ENCODE data around the gene SDS. TPM values are rescaled to one million over a fixed set of nuclear protein-coding genes. Genes with fewer than 3 reads are reported as not detected.

SDS gene
- total and polyA plus RNA-seq, 2 donors (not counting 3 experiments of a cell fraction or from before 2014, with no cell fraction given), result not detected

- DNase-seq (ENCODE audit: low read depth, low spot score) (no peak), FAIRE-seq (no peak)
- ChIA-PET CTCF (interaction anchor here (0.6 to 0.9 kb wide), 2 partner anchors 24 to 463 kb away, joined by 3 read pairs; no protein-coding TSS in a partner anchor), POLR2A (no interaction called here)
- Histone ChIP-seq H3K79me2 (ENCODE audit: control insufficient read depth, insufficient read depth, low read length) (no peaks in the 10 kb centered on the region), H3K9me1 (replicated peaks; ENCODE audit: control insufficient read depth, extremely low read depth, insufficient read depth, low read length) (no peaks in the 10 kb centered on the region), H3K9me3 (replicated peaks; ENCODE audit: control insufficient read depth, insufficient read depth, low read length) (no peaks in the 10 kb centered on the region), H4K20me1 (replicated peaks; ENCODE audit: control insufficient read depth, extremely low read depth, insufficient read depth, low read length) (no peaks in the 10 kb centered on the region), H3K36me3 (ENCODE audit: control insufficient read depth in 2 of 2, extremely low read depth in 1 of 2, insufficient read depth in 2 of 2, low read length in 2 of 2) (no peaks in the 10 kb centered on the region), H3K9ac (replicated peaks; ENCODE audit: extremely low read depth, insufficient read depth, low read length) (no peak overlapping the region), H3K4me3 (replicated peaks in 1 of 3; ENCODE audit: insufficient read depth in 1 of 3, low read depth in 1 of 3, low read length in 3 of 3) (no peak overlapping the region), H3K4me2 (ENCODE audit: insufficient read depth, low read length) (no peak overlapping the region), H3K4me1 (ENCODE audit: control insufficient read depth, extremely low read depth, insufficient read depth, low read length) (no peaks in the 10 kb centered on the region), H3K27ac (ENCODE audit: insufficient read depth, low read depth, low read length) (no peak overlapping the region), H3K27me3 (ENCODE audit: control insufficient read depth in 2 of 2, insufficient read depth in 2 of 2, low read length in 2 of 2) (peaks cover 0 to 4% of the 10 kb centered on the region in 2 experiments), H2AFZ (ENCODE audit: low read depth, low read length) (no peak overlapping the region)
- dilution Hi-C loops (cut with MboI; ENCODE audit: extremely low pct_ligation_motif_present, low sequenced_read_pairs), result no loop called here
- BruUV-seq (replicated peaks), result no TSS peak
- intact Hi-C loops (cut with micrococcal nuclease), result no loop called here
- TF ChIP-seq GATA2 (IDR thresholded peaks at IDR 0.05; ENCODE audit: insufficient read depth, insufficient read length, low read depth, low read length) (no peak), MYC (IDR thresholded peaks at IDR 0.05; ENCODE audit: low read depth, low read length) (no peak), EZH2 (IDR thresholded peaks at IDR 0.05; ENCODE audit: borderline replicate concordance, low read depth, low read length, severe bottlenecking) (no peak), POLR2AphosphoS5 (IDR thresholded peaks at IDR 0.05; ENCODE audit: insufficient read depth, low read depth, low read length) (no peak), POLR2A (IDR thresholded peaks at IDR 0.05; ENCODE audit: low read depth, low read length) (no peak), FOS (IDR thresholded peaks at IDR 0.05; ENCODE audit: borderline replicate concordance, insufficient read depth, low read length) (no peak), JUN (IDR thresholded peaks at IDR 0.05; ENCODE audit: borderline replicate concordance, insufficient read depth, insufficient read length, low read depth) (no peak)
- TF ChIP-seq, protein P1, sequence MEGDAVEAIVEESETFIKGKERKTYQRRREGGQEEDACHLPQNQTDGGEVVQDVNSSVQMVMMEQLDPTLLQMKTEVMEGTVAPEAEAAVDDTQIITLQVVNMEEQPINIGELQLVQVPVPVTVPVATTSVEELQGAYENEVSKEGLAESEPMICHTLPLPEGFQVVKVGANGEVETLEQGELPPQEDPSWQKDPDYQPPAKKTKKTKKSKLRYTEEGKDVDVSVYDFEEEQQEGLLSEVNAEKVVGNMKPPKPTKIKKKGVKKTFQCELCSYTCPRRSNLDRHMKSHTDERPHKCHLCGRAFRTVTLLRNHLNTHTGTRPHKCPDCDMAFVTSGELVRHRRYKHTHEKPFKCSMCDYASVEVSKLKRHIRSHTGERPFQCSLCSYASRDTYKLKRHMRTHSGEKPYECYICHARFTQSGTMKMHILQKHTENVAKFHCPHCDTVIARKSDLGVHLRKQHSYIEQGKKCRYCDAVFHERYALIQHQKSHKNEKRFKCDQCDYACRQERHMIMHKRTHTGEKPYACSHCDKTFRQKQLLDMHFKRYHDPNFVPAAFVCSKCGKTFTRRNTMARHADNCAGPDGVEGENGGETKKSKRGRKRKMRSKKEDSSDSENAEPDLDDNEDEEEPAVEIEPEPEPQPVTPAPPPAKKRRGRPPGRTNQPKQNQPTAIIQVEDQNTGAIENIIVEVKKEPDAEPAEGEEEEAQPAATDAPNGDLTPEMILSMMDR (IDR thresholded peaks at IDR 0.05; ENCODE audit: extremely low read depth in 1 of 2, insufficient read depth in 1 of 2, low read depth in 1 of 2, low read length in 2 of 2), result no peak
- TF ChIP-seq, protein P2, sequence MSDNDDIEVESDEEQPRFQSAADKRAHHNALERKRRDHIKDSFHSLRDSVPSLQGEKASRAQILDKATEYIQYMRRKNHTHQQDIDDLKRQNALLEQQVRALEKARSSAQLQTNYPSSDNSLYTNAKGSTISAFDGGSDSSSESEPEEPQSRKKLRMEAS (IDR thresholded peaks at IDR 0.05; ENCODE audit: insufficient read depth, insufficient read length), result no peak
Measured at GRCh38 chr12:113449299-113449698, 45.6 kb upstream of the SDS start.
